CD4-positive, alpha-beta T cell treated with Interleukin-15 for 1 hour (primary cell): ENCODE data around the gene ADCY5.

Experiments used
- DNase-seq: peaks from one replicate; pipeline ENCODE4 v3.0.0-alpha.2; 2020

Gene ADCY5

GRCh38 chr3:123384256-123384655 lies 64.6 kb downstream of the ADCY5 start:
- no peak for DNase-seq

- DNase-seq, result no peak
Observed at GRCh38 chr3:123383091-123384053, 65.5 kb downstream of the ADCY5 start.

GRCh38 chr3:123380261-123380660 lies 68.6 kb downstream of the ADCY5 start:
- no peak for DNase-seq

GRCh38 chr3:123379041-123379830 lies 69.7 kb downstream of the ADCY5 start:
- DNase-seq, result no peak

GRCh38 chr3:123378409-123378915 lies 70.4 kb downstream of the ADCY5 start:
- no peak for DNase-seq

GRCh38 chr3:123377243-123377740 lies 71.6 kb downstream of the ADCY5 start:
- DNase-seq, result no peak

GRCh38 chr3:123376451-123377242 lies 72.2 kb downstream of the ADCY5 start:
- DNase-seq, result no peak

- DNase-seq, result no peak
Observed at GRCh38 chr3:123375014-123375940, 73.6 kb downstream of the ADCY5 start.

- DNase-seq, result no peak
Observed at GRCh38 chr3:123374016-123374415, 74.9 kb downstream of the ADCY5 start.

- DNase-seq, result no peak
Observed at GRCh38 chr3:123373474-123373987, 75.4 kb downstream of the ADCY5 start.

- DNase-seq, result no peak
Observed at GRCh38 chr3:123372686-123373473, 76.0 kb downstream of the ADCY5 start.

- DNase-seq, result no peak
Observed at GRCh38 chr3:123371859-123372685, 76.8 kb downstream of the ADCY5 start.

- no peak for DNase-seq
Observed at GRCh38 chr3:123371426-123371825, 77.5 kb downstream of the ADCY5 start.

- no peak for DNase-seq
Observed at GRCh38 chr3:123370819-123371218, 78.1 kb downstream of the ADCY5 start.

- DNase-seq, result no peak
Observed at GRCh38 chr3:123369085-123369484, 79.8 kb downstream of the ADCY5 start.

GRCh38 chr3:123367467-123368154 lies 81.3 kb downstream of the ADCY5 start:
- DNase-seq, result no peak

GRCh38 chr3:123365450-123366143 lies 83.3 kb downstream of the ADCY5 start:
- DNase-seq, result no peak

GRCh38 chr3:123361071-123361470 lies 87.8 kb downstream of the ADCY5 start:
- no peak for DNase-seq
